ELF-1 (cell line): Measurements from ENCODE around the gene KPNA2.
"Not testable (repeated sequence)": the region's sequence is repeated elsewhere in the genome, so short reads cannot be mapped to it uniquely, and the experiment has no call there.

Experiments
- DNase-seq: peaks from one replicate; pipeline ENCODE4 v3.0.0-alpha.2; 2016; ENCODE audit warnings: low read depth, low spot score

The KPNA2 gene

DNA sequence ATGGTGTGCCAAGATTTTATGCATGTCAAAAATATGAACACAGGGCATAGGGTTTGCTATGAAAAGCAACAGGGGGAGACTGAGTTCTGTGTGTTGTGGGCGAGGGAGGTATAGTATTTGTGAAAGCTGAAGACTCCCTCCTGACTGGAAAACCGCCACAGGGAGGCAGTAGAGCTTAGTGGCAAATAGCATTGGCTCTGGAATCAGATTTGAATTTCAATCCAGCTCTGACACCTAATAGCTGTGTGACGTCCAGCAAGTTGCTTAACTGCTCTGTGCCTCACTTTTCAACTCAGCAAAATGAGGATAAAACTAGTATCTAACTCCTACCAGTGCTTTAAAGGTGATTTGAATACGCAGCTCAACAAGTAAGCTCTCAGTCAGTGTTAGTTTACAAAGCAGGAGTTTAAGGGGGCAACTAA, 22.0 kb downstream of the KPNA2 start:
- peak; percentile 49 for DNase-seq

DNA sequence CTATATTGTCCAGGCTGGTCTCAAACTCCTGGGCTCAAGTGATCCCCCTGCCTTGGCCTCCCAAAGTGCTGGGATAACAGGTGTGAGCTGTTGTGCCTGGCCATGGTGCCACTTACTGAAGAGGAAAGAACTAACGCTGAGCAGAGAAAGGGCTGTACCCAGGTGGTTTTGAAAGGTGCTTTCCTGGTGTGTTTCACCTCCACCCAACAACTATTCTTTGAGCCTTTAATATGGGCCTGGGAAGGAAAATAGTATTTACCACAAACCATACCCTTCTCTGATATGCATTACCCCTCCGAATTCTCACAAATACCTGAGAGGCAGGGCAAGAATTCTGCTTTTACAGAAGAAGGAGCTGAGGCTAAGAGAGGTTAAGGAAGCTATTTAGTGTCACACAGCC, 24.8 kb downstream of the KPNA2 start:
- DNase-seq: no peak

GRCh38 chr17:68061512-68062313, 26.2 kb downstream of the KPNA2 start:
- no peak for DNase-seq

- DNase-seq: not testable (repeated sequence)
These were observed 29.8 kb downstream of the KPNA2 start for GRCh38 chr17:68065366-68065765.

- DNase-seq: not testable (repeated sequence)
These were observed 33.0 kb downstream of the KPNA2 start for GRCh38 chr17:68068512-68068911.

GRCh38 chr17:68070582-68071444, 35.3 kb downstream of the KPNA2 start:
- DNase-seq: peak; percentile 18

DNA sequence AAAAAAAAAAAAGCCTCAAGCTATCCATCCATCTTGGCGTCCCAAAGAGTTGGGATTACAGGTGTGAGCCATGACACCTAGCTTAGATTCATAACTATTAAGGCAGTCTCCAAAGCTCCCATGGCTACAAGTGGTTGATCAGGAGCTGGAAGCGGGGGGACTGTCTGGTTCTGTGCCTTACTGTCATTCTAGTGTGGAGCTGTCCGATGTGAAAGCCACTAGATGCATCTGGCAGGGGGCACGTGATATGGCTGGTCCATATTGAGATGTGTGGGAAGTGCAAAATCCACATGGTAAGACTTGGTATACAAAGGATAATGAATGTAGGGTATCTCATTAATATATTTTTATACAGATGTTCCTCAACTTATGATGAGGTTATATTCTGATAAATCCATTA, 38.7 kb downstream of the KPNA2 start:
- DNase-seq: no peak

GRCh38 chr17:68075953-68076607, 40.5 kb downstream of the KPNA2 start:
- not testable (repeated sequence) for DNase-seq

DNA sequence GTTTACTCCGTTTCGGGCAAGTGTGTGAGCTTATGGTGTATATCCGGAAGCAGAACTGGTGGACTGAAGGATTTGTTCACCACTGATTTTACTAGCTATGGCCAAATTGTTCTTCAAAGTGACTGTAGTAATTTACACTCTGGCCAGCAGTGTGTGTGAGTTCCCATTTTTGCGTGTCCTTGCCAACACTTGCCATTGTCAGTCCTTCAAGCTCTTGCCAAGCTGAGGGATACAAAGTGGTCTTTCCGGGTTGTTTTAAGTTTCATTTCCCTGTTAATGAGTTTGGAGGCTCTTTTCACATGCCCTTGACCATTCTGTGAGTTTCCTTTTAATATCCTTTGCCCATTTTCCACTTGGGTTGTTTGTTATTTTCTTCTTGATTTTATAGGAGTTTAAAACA, 42.0 kb downstream of the KPNA2 start:
- DNase-seq: not testable (repeated sequence)

DNA sequence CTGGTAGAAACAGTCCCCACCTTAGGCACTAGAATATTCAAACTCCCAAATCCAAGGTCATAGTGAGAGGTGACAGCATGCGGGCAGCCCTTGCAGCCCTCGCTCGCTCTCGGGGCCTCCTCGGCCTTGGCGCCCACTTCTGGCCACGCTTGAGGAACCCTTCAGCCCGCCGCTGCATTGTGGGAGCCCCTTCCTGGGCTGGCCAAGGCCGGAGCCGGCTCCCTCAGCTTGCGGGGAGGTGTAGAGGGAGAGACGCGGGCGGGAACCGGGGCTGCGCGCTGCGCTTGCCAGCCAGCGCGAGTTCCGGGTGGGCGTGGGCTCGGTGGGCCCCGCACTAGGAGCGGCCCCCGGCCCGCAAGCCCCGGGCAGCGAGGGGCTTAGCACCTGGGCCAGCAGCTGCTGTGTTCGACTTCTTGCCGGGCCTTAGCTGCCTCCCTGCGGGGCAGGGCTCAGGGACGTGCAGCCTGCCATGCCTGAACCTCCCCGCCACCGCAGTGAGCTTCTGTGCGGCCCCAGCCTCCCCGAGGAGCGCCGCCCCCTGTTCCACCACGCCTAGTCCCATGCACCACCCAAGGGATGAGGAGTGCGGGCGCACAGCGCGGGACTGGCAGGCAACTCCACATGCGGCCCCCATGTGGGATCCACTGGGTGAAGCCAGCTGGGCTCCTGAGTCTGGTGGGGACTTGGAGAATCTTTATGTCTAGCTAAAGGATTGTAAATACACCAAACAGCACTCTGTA, 45.0 kb downstream of the KPNA2 start:
- no peak for DNase-seq

DNA sequence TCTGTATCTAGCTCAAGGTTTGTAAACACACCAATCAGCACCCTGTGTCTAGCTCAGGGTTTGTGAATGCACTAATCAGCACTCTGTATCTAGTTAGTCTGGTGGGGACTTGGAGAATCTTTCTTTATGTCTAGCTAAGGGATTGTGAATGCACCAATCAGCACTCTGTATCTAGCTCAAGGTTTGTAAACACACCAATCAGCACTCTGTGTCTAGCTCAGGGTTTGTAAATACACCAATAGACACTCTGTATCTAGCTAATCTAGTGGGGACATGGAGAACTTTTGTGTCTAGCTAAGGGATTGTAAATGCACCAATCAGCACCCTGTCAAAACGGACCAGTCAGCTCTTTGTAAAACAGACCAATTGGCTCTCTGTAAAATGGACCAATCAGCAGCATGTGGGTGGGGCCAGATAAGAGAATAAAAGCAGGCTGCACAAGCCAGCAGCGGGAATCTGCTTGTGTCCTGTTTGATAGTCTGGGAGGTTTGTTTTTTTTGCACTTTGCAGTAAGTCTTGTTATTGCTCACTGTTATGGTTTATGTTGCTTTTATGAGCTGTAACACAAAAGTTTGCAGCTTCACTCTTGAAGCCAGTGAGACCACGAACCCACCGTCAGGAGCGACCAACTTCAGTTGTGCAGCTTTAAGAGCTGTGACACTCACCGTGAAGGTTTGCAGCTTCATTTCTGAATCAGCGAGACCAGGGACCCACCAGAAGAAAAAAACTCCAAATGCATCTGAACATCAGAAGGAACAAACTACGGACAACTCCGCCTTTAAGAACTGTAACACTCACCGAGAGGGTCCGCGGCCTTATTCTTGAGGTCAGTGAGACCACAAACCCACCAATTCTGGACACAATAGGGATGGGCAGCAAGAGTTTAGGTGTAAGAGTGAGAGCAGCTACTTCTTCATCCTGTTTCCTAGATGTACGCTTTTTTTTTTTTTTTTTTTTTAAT, 46.0 kb downstream of the KPNA2 start:
- DNase-seq: not testable (repeated sequence)

DNA sequence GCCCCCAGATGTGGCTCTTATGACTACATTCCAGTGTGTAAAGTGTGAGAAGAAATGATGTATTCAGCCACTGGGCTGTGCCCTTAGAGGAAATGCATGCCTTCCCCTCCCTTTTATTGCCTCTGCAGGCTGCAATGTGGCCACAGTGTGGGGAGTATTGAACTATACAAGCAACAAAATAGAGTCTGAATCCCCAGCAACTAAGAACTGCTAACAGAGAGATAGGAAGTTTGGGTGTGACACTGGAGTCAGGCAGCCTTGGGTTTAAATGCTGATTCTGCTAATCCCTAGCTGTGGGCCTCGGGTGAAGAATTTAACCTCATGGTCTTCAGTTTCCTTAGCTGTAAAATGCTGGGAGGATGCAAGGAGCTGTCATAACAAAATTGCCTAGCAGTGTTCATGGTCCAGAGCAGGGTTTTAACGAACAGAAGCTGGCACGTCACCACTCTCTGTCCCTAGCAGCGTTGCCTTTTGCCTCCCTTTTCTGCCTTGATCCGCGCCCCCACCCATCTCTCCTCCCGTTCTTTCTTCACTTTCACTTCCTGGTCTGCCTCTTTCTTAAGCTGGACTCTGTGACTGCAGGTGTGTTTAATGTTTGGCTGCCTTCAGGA, 50.3 kb downstream of the KPNA2 start:
- DNase-seq: peak; percentile 15

GRCh38 chr17:68086666-68087065, 51.1 kb downstream of the KPNA2 start:
- DNase-seq: not testable (repeated sequence)

GRCh38 chr17:68087131-68087623, 51.6 kb downstream of the KPNA2 start:
- not testable (repeated sequence) for DNase-seq

DNA sequence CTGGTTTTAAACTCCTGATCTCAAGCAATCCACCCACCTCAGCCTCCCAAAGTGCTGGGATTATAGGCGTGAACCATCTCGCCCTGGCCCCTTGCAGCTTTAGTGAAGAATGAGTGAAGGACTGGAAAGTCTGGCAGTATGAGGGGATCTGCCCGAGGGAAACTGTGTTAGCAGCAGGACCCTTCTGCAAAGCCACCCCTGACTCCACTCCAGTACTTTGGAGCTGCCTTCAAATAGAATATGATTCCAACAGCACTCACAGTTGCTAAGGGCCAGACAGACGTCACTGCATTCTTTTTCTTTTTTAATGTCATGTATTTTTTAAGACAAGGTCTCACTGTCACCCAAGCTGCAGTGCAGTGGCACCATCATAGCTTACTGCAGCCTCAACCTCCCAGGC, 52.3 kb downstream of the KPNA2 start:
- DNase-seq: no peak

GRCh38 chr17:68089881-68090280, 54.3 kb downstream of the KPNA2 start:
- DNase-seq: no peak

DNA sequence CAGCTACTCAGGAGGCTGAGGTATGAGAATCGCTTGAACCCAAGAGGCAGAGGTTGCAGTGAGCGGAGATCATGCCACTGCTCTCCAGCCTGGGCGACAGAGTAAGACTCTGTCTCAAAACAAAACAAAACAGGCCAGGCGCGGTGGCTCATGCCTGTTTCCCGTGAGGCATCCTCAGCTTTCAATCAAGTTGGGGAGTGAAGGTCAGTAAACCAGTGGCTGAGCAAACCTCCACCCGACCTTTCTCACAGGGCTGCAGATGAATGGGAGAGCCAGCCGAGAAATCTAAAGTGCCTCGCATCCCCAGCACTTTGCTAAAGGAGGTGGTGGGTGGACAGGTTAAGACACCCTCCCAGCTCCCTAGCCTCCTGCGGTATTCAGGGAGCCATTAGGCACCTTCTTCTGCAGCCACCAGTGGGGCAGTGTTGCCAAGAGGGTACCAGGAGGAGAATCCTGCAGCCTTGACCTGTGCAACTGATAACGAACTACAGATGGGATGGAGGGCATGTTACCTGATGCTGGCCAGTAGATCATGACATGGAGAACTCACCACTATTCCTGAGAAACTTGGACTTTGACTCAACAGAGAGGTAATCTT, 59.0 kb downstream of the KPNA2 start:
- DNase-seq: no peak

GRCh38 chr17:68095205-68095811, 59.8 kb downstream of the KPNA2 start:
- DNase-seq: no peak

DNA sequence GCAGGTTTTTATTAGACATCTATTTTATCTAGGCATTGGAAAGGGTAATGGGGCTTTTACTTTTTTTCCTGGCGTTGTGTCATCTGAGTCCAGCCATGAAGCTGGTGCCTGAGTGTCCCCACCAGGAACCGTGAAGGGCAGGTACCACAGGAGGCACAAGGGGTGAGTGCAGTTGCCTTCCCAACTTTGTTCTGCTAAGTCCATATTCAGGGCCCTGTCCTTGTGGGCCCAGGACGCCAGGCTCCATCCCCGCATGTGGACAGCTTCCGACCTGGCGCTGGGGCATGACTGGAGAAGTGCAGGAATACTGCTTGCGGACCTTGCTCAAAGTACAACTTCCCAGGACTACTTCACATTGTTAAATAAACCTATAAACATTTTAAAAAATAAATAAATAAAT, 60.6 kb downstream of the KPNA2 start:
- no peak for DNase-seq
